Endothelial cell of umbilical vein (primary cell): Measurements from ENCODE around the gene SLC6A1. TPM values are rescaled to one million over a fixed set of nuclear protein-coding genes. Genes with fewer than 3 reads are reported as not detected.

Experiments
- BruUV-seq: library from RNA; stranded (reverse); fragments of 400-500 nt; replicated peaks from 2 replicates; lab custom pipeline; 2021; lab: Mats Ljungman, UMichigan
- CTCF ChIA-PET: fragments of 300-600, 350-600 bp; sonication (Branson Sonifier 250); formaldehyde crosslinking; loops from one replicate; lab custom pipeline; 2021; ENCODE audit warnings: antibody characterized with exemption, inconsistent platforms; lab: Charles Lee
- POLR2A ChIA-PET: fragments of 300-600, 350-600 bp; sonication (Branson Sonifier 250); formaldehyde crosslinking; loops from one replicate; lab custom pipeline; 2021; ENCODE audit warnings: antibody characterized with exemption, inconsistent platforms; lab: Charles Lee
- DNase-seq: peaks from one replicate; pipeline ENCODE4 v3.0.0-alpha.2; 2011; ENCODE audit warnings: low read depth, low spot score
- FAIRE-seq: peaks from 2 replicates; lab custom pipeline; 2011; peaks lifted over from hg19 to GRCh38; lab: Jason Lieb, UNC
- H2AFZ ChIP-seq: 2 replicates; pipeline ENCODE4 v1.6.0; 2012; ENCODE audit warnings: low read depth, low read length, control low read depth, inconsistent platforms
- H3K27ac ChIP-seq: 2 replicates; pipeline ENCODE4 v1.5.1; 2011; ENCODE audit warnings: low read depth, mild to moderate bottlenecking, control low read depth, low read length, moderate library complexity; ENCODE audit not compliant: insufficient read depth
- H3K27me3 ChIP-seq, 2 experiments: 2 replicates each; pipeline versions ENCODE4 v1.6.0 to v1.6.1; 2011; ENCODE audit warnings: low read length in 2 of 2, mixed read lengths in 1 of 2; ENCODE audit not compliant: control insufficient read depth in 2 of 2, insufficient read depth in 2 of 2
- H3K36me3 ChIP-seq, 2 experiments: 2 replicates in 1 of 2; 3 replicates in 1 of 2; pipeline ENCODE4 v1.5.1; 2011; ENCODE audit warnings: low read length in 2 of 2, mild to moderate bottlenecking in 1 of 2, moderate library complexity in 1 of 2; ENCODE audit not compliant: control insufficient read depth in 2 of 2, insufficient read depth in 2 of 2; ENCODE audit errors: extremely low read depth in 1 of 2
- H3K4me1 ChIP-seq: 3 replicates; pipeline ENCODE4 v1.5.1; 2011; ENCODE audit warnings: mild to moderate bottlenecking, low read length; ENCODE audit not compliant: control insufficient read depth, insufficient read depth; ENCODE audit errors: extremely low read depth
- H3K4me2 ChIP-seq: 2 replicates; pipeline ENCODE4 v1.6.1; 2011; ENCODE audit warnings: low read length, control low read depth, mixed read lengths; ENCODE audit not compliant: insufficient read depth
- H3K4me3 ChIP-seq, 3 experiments: fragments of 200-600 bp in 1 of 3; sonication (generic), shearing (Covaris generic) in 1 of 3; replicated peaks in 1 of 3; 2 replicates each; pipeline ENCODE4 v1.5.1; 2011 to 2016; ENCODE audit warnings: control low read depth in 3 of 3, low read length in 3 of 3, mild to moderate bottlenecking in 2 of 3, inconsistent platforms in 1 of 3, low read depth in 1 of 3, moderate library complexity in 1 of 3; ENCODE audit not compliant: insufficient read depth in 1 of 3
- H3K79me2 ChIP-seq: 2 replicates; pipeline ENCODE4 v1.6.0; 2012; ENCODE audit warnings: low read length, inconsistent platforms; ENCODE audit not compliant: control insufficient read depth, insufficient read depth
- H3K9ac ChIP-seq: replicated peaks from 2 replicates; pipeline ENCODE3; 2011; ENCODE audit warnings: low read length, control low read depth; ENCODE audit not compliant: insufficient read depth; ENCODE audit errors: extremely low read depth
- H3K9me1 ChIP-seq: replicated peaks from 3 replicates; pipeline ENCODE4 v1.6.0; 2011; ENCODE audit warnings: mild to moderate bottlenecking, low read length; ENCODE audit not compliant: control insufficient read depth, insufficient read depth; ENCODE audit errors: extremely low read depth
- H3K9me3 ChIP-seq: replicated peaks from 2 replicates; pipeline ENCODE4 v1.5.1; 2012; ENCODE audit warnings: low read length, inconsistent platforms; ENCODE audit not compliant: control insufficient read depth, insufficient read depth
- H4K20me1 ChIP-seq: replicated peaks from 2 replicates; pipeline ENCODE3; 2011; ENCODE audit warnings: mild to moderate bottlenecking, low read length; ENCODE audit not compliant: control insufficient read depth, insufficient read depth; ENCODE audit errors: extremely low read depth
- CTCF ChIP-seq, 2 donors: IDR thresholded peaks; 1 replicate in 1 of 2; 2 replicates in 1 of 2; pipeline ENCODE4 v1.5.1; 2011; ENCODE audit warnings: low read length in 2 of 2, mild to moderate bottlenecking in 2 of 2, moderate library complexity in 2 of 2, control low read depth in 1 of 2, inconsistent platforms in 1 of 2, low read depth in 1 of 2; ENCODE audit not compliant: insufficient read depth in 1 of 2; ENCODE audit errors: extremely low read depth in 1 of 2
- EZH2 ChIP-seq: IDR thresholded peaks from 2 replicates; pipeline ENCODE4 v1.6.1; 2012; ENCODE audit warnings: borderline replicate concordance, low read depth, mild to moderate bottlenecking, moderate library complexity, low read length, inconsistent platforms; ENCODE audit not compliant: severe bottlenecking
- FOS ChIP-seq: IDR thresholded peaks from 2 replicates; pipeline ENCODE4 v1.6.1; 2011; ENCODE audit warnings: mild to moderate bottlenecking, low read length, moderate library complexity, borderline replicate concordance; ENCODE audit not compliant: insufficient read depth
- GATA2 ChIP-seq: IDR thresholded peaks from 2 replicates; pipeline ENCODE4 v1.7.0; 2011; ENCODE audit warnings: low read depth, mild to moderate bottlenecking, moderate library complexity, mixed read lengths, low read length; ENCODE audit not compliant: insufficient read length, insufficient read depth
- JUN ChIP-seq: IDR thresholded peaks from 2 replicates; pipeline ENCODE4 v1.6.1; 2011; ENCODE audit warnings: borderline replicate concordance, low read depth; ENCODE audit not compliant: insufficient read length, insufficient read depth
- MAX ChIP-seq: IDR thresholded peaks from 2 replicates; pipeline ENCODE4 v1.6.1; 2011; ENCODE audit not compliant: insufficient read depth, insufficient read length
- MYC ChIP-seq: IDR thresholded peaks from one replicate; pipeline ENCODE4 v1.6.1; 2011; ENCODE audit warnings: mild to moderate bottlenecking, low read depth, low read length
- POLR2A ChIP-seq: IDR thresholded peaks from 2 replicates; pipeline ENCODE4 v1.6.1; 2012; ENCODE audit warnings: low read depth, mild to moderate bottlenecking, control low read depth, low read length
- POLR2AphosphoS5 ChIP-seq: IDR thresholded peaks from 2 replicates; pipeline ENCODE4 v1.6.1; 2012; ENCODE audit warnings: low read depth, mild to moderate bottlenecking, control low read depth, low read length, moderate library complexity; ENCODE audit not compliant: insufficient read depth
- dilution Hi-C: fragments of 300-500 bp; cut with MboI; formaldehyde crosslinking; loops from one replicate; pipeline ENCODE4 v1.15.0; 2019; ENCODE audit warnings: low sequenced_read_pairs; ENCODE audit not compliant: extremely low pct_ligation_motif_present
- intact Hi-C: fragments of 100-400 bp; cut with micrococcal nuclease; formaldehyde crosslinking; loops from one replicate; pipeline ENCODE4 v1.10.0; 2022
- polyA plus RNA-seq, 4 experiments: library from polyadenylated mRNA; depleted of rRNA in 3 of 4; stranded (reverse) in 3 of 4; unstranded in 1 of 4; fragments of >200 nt; gene quantifications; 2 replicates each; pipeline versions ENCODE4 v1.2.1 to v1.2.3, GENCODE V29; 2011 to 2012; ENCODE audit warnings: missing spikeins in 1 of 4
- total RNA-seq: library from RNA; stranded (reverse); gene quantifications from 2 replicates; pipeline ENCODE4 v1.2.3, GENCODE V29; 2021

The SLC6A1 gene
- total and polyA plus RNA-seq, 2 donors (not counting 3 experiments of a cell fraction or from before 2014, with no cell fraction given) = not detected

GRCh38 chr3:10974746-10975375 lies 17.7 kb upstream of the SLC6A1 start:
- no peaks in the 10 kb centered on the region for H3K36me3 ChIP-seq
- no peak for FAIRE-seq
- no peak overlapping the region for H3K9ac ChIP-seq
- no TSS peak for BruUV-seq
- no peaks in the 10 kb centered on the region for H3K27me3 ChIP-seq
- no peak overlapping the region for H2AFZ ChIP-seq
- H3K4me1 ChIP-seq = no peaks in the 10 kb centered on the region
- intact Hi-C loops (no loop called here), dilution Hi-C loops (no loop called here)
- no peaks in the 10 kb centered on the region for H3K79me2 ChIP-seq
- no peak for TF ChIP-seq POLR2AphosphoS5
- TF ChIP-seq MYC = no peak
- TF ChIP-seq CTCF (IDR thresholded peaks at IDR 0.05; ENCODE audit: extremely low read depth in 1 of 2, insufficient read depth in 1 of 2, low read depth in 1 of 2, low read length in 2 of 2) = no peak
- TF ChIP-seq GATA2 = no peak
- no peak for TF ChIP-seq EZH2
- no peak for TF ChIP-seq MAX
- TF ChIP-seq POLR2A = no peak
- TF ChIP-seq FOS = no peak
- no peak for TF ChIP-seq JUN
- ChIA-PET POLR2A (no interaction called here), CTCF (no interaction called here)
- no peaks in the 10 kb centered on the region for H3K9me1 ChIP-seq
- H3K9me3 ChIP-seq = no peaks in the 10 kb centered on the region
- no peak overlapping the region for H3K4me3 ChIP-seq
- no peak for DNase-seq
- no peaks in the 10 kb centered on the region for H4K20me1 ChIP-seq
- no peak overlapping the region for H3K27ac ChIP-seq
- no peak overlapping the region for H3K4me2 ChIP-seq
